GM18517 (cell line): Measurements from ENCODE around the gene CUBN.

ENCODE experiments used
- ATAC-seq: cut with Tn5 transposase; IDR thresholded peaks from one replicate; pipeline ENCODE4 v1.9.1; 2021; ENCODE audit warnings: mild to moderate bottlenecking, moderate library complexity; ENCODE audit not compliant: unreplicated experiment

Gene CUBN

DNA sequence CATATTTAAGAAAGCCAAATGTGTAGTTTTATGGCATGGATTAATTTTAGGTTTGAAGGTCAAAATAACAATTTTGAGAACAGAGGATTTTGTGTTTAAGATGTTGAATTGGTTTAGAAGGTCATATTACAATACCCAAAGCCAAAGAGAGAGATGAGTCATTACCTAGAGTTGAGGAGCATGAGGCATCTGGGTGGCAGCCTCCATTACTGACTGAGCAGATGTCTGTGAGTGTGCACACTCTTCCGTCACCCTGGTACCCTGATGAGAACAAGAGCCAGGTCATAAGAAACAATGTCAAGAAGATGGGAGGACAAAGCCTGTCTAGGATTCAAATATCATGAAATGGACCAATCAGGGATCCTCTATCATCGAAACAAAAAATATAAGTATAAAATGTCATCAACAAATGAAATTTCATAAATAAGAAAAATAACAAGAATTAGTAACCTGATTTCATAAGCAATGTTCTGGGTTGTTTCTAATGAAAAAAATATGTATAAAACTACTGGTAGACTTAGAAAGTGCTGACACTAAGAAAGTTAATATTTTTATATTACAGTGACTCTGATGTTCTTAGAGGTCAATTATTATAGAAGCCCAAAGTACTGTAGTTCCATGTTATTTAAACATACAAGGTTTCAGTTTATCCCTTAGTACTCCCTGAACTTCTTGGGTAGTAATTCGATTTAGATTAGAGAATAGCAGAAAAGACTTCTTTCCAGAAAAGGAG, 20.0 kb downstream of the CUBN start:
- no peak for ATAC-seq

DNA sequence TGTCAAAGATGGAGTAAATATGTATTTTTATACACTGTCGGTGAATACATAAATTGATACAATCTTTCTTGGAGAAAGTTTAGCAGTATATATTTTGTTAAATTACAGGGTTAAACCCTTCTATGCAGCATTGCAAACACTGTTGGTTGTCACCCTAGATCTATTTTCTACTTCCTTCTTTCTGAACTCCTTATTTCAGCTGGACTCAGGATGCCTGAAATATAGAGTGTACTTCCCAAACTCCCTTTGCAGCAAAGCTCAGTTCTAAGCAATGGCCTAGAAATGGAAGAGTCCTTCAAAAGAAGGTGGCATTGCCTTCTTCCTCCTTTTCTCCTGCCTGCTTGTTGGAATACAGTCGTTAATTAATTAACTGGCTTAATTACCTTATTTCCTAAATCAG, 20.6 kb downstream of the CUBN start:
- no peak for ATAC-seq

DNA sequence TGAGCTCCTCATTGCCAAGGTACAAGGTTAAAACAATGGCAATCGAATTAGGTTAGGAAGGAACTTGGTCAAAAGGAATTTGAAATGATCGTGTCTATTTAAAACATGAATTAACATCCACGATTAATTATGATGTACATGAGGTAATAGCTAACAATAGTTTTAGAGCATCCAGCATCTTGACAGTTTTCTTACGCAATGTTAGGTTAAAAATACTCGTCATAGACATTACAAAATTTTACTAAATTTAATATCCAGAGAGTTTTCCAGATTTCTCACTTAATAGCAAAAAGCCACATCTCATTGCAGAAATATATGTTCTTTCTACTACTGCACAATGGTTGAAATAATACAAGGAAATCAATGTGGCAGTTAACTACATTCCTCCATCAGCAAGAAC, 22.6 kb downstream of the CUBN start:
- no peak for ATAC-seq

DNA sequence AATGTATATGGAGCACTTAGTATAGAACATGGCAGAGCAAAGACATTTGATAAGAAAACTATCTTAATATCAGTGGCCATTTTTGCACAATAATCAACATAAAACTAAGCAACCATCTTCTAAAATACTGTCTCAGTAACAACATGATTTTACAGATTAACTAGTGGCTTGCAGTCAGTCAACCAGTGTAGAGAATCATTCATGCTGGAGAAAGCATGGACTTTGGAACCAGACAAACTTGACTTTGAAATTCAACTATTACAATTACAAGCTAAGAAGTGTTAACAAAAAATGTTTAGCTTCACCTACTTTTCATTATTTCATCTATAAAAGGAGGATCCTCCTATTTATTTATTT, 27.7 kb downstream of the CUBN start:
- no peak for ATAC-seq

DNA sequence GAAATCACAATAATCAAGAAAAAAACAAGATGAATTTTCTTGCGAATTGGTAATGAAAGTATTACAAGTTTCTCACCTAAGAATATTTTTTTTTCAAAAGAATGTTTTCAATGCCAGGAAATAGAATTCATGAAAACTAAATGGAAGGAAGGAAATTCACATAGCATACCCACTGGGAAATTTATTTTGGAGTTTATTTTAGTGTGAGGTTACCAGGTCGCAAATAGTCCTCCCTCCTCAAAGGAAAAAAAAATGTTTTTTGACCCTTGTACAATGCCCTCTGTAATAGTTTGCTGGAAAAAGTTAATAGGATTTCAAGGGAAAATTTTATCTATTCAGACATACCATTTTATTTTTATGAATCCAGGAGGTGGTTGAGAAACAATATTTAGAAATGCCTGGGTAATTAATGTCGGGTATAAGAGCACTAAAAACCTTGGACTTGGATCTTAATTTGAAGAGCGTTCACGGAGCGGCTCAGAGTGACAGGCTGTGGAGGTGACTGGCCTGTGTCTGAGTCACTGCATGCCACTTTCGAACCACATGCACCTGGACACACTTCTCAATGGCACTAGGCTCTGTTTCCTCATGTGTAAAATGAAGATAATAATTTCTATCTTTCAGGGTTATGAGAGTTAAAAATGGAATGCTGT, 28.2 kb downstream of the CUBN start:
- ATAC-seq, result no peak

DNA sequence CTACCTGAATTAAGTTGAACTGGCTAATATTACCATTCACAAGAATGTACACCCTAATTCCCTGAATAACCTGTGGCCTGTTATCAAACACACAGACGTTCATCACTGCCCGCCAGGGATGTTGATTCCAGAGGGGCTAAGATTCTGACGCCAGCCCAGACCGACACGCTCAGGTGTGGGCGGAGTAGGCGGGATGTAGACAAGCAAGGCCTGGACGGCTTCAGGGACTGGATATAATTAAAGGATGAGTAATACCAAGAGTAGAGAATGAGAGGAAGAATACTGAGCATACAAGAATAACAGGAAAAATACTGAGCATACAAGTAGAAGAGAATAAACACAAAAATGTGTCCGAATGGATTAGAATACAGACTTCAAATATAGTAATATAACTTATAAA, 29.0 kb downstream of the CUBN start:
- ATAC-seq, result no peak

DNA sequence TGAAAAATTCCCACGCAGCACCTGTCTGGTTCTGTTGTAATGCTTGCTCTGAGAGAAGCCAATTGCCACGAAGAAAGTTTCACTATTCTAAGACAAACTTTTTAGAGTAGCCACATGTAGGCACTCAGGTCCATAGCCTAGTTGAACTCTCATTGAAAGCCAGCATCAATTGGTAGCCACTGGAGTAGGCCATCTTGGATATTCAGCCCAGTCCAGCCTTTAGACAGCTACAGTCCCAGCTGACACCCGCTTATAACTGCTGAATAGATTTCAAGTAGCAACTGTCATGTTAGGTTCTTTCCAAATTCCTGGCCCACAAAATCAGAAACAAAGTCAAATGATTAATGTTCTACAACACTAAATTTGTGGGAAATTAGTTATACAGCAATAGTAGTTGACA, 31.6 kb downstream of the CUBN start:
- no peak for ATAC-seq

DNA sequence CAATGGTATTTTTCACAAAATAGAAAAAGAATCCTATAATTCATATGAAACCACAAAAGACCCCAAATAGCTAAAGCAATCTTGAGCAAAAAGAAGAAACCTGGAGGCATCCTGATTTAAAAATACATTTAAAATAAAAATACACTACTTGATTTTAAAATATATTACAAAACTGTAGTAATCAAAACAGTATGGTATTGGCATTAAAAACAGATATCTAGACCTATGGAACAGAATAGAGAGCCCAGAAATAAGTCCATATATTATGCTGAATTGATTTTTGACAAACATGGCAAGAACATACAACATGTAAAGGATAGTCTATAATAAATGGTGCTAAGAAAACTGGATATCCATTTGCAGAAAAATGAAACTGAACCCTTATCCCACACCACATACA, 34.8 kb downstream of the CUBN start:
- no peak for ATAC-seq

DNA sequence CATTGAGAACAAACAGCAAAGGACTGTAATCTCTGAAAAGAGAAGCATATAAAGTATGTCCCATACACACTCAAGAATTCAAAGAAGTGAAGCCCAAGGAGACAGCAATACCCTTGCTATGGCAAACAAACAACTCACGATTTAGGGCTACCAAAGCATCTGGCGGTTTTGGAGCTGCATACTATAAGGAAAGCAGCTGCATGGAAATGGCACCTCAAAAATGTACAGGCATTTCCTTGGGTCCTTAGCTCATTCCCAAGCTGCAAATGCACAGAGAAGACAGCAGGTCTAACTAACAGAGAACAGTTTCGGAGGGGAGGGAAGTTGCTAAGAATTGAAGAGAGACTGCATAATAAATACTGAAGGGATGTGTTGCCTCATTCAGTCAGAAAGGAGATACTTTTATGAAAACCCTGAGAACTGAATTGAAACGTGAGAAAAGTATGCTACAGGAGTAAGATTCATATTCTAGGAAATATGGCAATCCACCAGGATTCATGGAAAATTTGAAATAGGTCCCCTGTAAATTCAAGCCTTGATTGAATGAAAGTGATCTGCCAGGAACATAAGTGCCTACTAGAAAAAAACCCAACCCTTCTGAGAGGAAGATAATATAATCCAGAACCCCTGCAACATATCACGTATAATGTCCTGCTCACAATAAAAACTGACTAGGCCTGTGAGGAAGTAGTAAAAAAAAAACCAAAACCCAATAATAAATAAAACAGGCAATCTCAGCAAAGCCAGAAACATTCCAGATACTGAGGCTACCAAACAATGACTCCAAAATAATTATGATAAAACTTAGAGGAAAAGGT, 36.4 kb downstream of the CUBN start:
- ATAC-seq, result no peak

DNA sequence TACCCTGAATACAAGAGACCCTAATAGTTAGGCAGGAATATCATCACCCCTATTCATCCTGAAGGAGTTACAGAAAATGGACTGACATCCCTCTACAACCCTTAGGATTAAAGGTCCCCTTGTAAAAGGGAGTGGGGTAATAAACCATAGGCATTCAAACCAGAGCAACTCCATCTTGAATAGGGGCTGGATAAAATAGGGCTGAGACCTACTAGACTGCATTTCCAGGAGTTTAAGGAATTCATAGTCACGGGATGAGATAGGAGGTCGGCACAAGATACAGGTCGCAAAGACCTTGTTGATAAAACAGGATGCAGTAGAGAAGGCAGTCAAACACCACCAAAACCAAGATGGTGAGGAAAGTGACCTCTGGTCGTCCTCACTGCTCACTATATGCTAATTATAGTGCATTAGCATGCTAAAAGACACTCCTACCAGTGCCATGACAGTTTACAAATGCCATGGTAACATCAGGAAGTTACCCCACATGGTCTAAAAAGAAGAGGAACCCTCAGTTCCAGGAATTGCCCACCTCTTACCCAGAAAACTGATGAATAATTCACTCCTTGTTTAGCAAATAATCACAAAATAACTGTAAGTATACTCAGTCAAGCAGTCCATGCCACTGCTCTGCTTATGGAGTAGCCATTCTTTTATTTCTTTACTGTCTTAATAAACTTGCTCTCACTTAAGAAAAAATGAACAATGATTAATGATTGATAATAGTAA, 37.2 kb downstream of the CUBN start:
- ATAC-seq, result no peak

DNA sequence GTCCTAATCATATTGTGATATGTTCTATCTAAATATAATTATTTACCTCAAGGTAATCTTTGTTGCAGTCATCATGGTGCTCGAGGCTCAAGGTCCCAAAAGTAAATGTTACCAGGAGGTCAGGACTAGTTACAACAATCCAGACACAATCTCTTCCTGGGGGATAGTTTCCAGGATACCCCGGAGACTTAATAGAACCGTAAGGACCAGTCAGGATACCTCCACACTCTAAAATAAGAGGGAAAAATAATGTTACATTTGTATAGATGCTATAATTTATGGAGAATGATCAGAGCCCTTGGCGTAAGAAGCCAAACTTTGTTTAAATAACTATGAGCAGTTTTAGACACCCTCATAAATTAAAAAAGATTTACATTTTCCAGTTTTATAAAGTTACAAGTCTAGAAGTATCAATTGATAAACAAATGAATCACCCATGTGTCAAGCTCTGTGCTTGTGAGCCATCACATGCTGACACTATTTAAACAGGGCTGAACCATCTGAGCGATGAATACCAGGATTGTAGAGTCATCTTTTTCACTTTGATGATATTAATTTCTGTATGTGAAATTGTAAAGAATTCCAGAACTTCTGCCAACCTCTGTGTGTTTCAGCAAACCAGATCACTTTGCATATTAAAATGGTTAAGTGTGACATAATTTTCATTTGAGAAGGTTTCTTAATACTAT, 41.3 kb downstream of the CUBN start:
- ATAC-seq, result no peak

DNA sequence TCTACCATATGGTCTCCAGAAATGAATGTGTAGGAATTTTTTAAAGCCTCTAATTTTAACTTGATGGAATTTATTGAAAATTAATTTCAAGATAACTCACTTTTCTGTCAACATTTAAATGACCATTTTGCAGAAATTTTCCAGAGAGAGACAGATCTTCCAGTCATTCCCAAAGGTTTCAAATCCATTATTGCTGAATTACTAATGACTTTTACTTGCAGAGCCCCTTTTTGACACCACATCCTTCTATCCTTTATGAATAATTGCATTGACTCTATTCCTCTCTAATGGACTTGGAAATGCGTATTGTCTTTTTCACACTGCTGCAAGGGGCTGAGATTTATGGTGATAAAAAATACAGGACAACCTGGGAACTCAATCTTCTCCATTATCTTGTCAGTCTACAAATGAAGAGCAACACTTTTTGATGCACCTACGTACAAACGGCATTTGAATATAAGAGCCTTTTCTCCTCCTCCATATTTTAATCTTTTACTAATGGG, 42.7 kb downstream of the CUBN start:
- no peak for ATAC-seq

DNA sequence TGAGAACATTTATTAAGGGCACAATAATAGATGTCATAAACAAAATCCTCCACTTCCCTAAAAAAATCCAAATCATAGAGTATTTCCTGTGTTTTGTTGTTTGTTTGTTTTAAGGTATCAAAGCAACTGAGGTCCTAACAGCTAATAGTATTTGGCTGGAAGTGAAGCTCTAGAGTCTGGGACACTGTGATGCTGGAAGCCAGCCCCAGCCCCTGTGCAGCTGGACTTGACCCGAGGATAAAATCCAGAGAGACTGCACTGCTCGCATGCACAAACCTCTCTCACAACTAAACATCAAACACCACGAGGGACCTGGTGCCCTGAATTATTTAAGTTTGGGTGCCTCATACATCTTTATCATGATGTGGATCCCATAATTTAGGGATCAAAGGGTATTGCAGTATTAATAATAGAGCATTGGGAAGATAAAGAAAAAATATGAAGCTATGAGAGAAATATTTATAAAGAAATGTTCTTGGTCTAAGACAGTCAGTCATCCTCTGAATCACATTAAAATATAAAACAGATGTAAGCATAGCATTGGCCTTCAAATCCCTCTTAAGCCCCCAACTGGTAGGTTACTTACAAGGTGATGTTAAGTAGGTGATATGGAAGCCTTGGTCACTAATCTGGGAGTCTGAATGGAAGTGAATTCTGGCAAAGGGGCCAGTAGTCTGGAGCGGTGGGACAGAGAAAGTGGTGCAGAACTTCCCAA, 44.4 kb downstream of the CUBN start:
- ATAC-seq, result no peak

DNA sequence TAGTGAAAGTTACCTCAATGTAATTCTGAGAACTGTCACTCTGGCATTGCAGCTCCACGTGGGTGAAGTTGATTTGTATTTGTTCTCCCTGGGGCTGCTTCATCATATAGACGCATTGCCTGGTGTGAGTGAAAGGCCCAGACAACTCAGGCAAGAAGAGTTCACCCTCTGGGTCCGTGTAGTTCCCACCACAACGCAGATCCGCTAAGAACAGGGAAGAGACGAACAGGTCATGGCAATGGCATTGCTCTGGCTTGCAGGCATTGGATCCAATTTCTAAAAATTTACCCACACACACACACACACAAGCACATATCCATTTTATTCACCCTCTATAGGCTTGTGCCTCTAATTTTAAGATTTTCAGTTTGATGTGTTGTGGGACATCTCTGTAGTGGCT, 45.4 kb downstream of the CUBN start:
- no peak for ATAC-seq

DNA sequence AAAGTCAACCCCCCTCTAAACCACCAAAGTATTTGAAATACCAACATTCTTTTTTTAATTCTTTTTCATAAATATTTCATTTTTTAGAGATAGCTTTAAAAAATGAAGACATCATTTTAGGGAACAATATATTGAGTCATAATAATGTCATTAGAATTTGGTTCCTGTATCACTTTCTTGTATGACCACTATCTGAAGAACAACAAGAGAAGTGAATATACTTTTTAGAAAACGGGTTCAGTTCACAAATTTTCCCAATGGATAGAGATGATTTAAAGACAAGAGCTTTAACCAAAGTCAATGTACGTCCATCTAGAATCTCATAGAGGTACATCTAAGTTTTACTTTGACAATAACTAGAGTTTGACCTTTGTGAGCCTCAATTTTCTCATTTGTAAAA, 48.2 kb downstream of the CUBN start:
- ATAC-seq, result no peak

DNA sequence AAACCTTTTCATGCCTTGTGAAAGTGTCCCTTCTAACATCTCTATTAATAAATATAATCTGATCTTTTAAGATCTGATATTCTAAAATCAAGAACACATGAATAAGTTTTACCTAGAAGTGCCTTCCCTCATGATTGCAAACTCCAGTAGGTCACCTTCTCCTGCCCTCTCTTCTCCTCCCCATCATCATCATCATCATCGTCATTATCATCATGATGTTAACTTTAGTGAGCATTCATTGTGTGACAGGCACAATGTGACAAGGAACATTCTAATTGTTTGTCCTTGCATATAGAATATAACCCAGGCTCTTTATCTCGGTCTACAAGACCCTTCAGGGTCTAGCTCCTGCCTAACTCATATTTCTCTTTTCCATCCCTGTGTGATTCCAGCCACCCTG, 51.7 kb downstream of the CUBN start:
- ATAC-seq, result no peak

DNA sequence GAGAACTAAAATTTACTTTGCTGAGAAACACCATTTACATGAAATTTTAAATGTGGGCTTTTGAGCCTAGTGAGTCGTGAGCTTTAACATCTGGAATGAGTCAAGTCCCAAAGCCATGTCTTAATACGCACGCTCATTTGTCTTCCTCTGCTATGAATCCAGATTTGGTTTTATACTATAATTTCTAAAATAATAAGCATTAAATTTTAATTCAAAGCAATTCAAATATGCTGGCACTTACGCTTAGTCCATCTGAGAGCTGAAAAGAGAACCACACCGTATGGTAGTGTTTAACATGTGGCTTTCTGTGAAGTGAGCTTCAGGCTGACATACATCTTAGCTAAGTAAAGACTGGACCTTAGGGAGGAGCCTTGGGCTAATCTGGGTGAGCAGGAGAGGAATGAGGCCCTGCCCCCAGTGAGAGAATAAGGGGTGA, 52.2 kb downstream of the CUBN start:
- ATAC-seq, result no peak

DNA sequence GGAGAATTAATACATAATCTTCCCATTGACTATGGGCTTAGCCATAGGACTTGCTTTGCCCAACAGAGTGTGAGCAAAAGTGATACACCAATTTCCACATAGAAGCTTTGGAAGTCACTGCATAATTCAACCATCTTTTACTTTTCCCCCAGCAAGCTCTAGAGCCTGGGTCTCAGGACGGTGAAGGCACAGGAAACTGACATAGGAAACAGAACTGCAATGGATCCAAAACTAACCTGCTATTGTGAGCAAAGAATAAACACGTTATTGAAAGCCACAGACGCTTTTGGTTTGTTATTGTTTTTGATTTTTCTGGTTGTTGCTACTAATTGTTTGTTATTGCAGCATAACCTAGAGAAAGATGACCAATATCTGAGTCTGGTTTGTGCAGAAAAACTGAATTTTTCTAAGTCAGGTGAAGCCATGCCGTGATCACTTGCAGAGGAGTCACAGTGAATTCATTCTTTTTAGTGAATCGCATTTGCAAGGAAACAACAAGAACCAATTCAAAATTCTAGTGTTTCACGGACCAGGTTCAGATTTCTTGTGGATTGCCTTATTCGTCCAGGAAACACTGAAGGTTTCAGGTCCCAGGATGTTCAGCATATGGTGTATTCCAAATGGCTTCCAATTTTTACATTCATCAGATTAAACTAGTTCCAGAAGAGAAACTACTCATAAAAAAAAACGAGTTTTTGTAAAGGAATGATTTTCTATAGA, 52.8 kb downstream of the CUBN start:
- no peak for ATAC-seq
